ENCODE results near the gene POLG2.
A peak's percentile ranks its signal among the peaks of the same experiment; 100 is the strongest.
"Not testable (repeated sequence)": the region's sequence is repeated elsewhere in the genome, so short reads cannot be mapped to it uniquely, and the experiment has no call there.

POLG2 gene

GRCh38 chr17:64437944-64438525, 58.8 kb downstream of the POLG2 start:
- peak in 1 of 2 experiments; percentile 19 for DNase-seq (ENCODE audit: low read depth in 1 of 2, low spot score in 1 of 2)
- in situ Hi-C loops (cut with HindIII; ENCODE audit: low pct_unique_long_range_greater_than_20kb, low sequenced_read_pairs): no loop called here
- no peak for TF ChIP-seq JUND (IDR thresholded peaks at IDR 0.05; ENCODE audit: low read depth)

GRCh38 chr17:64431534-64431933, 65.3 kb downstream of the POLG2 start:
- in situ Hi-C loops (cut with HindIII; ENCODE audit: low pct_unique_long_range_greater_than_20kb, low sequenced_read_pairs): no loop called here
- DNase-seq (ENCODE audit: low read depth in 1 of 2, low spot score in 1 of 2): no peak
- no peak for TF ChIP-seq JUND (IDR thresholded peaks at IDR 0.05; ENCODE audit: low read depth)

DNA sequence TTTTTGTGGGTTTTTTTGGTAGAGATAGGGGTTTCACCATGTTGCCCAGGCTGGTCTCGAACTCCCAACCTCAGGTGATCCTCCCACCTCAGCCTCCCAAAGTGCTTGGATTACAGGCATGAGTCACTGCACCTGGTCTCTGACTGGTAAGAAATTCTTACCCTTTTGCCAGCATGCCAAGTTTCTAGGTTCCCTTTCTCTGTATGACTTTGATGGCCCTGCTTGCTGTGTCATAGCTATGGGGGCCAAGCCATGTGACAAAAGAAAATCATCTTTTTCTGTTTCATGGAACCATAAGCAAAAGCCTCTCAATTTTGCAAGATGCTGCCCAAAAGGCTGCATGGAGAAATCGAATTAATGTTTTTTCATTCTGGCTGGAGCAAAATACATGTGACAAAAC, 66.8 kb downstream of the POLG2 start:
- in situ Hi-C loops (cut with HindIII; ENCODE audit: low pct_unique_long_range_greater_than_20kb, low sequenced_read_pairs); DNase-seq (ENCODE audit: low read depth in 1 of 2, low spot score in 1 of 2): not testable (repeated sequence)

- in situ Hi-C loops (cut with HindIII; ENCODE audit: low pct_unique_long_range_greater_than_20kb, low sequenced_read_pairs): loop anchor here (5.0 kb wide), 1 partner anchor 121 kb away; no protein-coding TSS in a partner anchor
- no peak for TF ChIP-seq JUND (IDR thresholded peaks at IDR 0.05; ENCODE audit: low read depth)
- DNase-seq (ENCODE audit: low read depth in 1 of 2, low spot score in 1 of 2): no peak
Measured at GRCh38 chr17:64428406-64428805, 68.4 kb downstream of the POLG2 start.

All from T47D (cell line).